Measurements from ENCODE around the gene TUBA4B.

TUBA4B gene

DNA sequence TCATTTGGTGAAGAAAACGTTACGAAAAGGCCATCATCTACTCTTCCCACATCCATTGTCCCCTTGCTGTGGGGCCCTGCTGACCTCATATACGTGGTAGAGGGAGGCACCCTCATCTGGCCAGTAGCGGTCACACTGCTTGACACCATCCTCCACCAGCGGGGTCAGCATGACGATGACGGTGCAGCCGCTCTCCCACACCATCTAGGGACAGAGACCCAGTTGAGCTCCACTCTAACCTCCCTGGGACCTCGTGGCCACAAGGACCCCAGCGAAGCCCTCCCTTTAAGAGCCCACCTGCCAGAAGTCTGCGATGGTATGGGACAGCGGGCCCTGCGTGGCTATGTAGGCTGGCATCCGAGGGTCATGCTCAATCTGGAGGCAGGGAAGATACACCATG, 43.1 kb downstream of the TUBA4B start:
- TF ChIP-seq OSR1 (CRISPR knock-in tag; IDR thresholded peaks at IDR 0.05) (no peak), ZFP3 (CRISPR knock-in tag; IDR thresholded peaks at IDR 0.05) (no peak), TOX (CRISPR knock-in tag; IDR thresholded peaks at IDR 0.05; ENCODE audit: borderline replicate concordance) (no peak), CSDC2 (CRISPR knock-in tag; IDR thresholded peaks at IDR 0.05) (no peak), ARNTL (CRISPR knock-in tag; IDR thresholded peaks at IDR 0.05; ENCODE audit: borderline replicate concordance, low read depth) (no peak), PPARA (CRISPR knock-in tag; IDR thresholded peaks at IDR 0.05; ENCODE audit: borderline replicate concordance) (no peak), TCF4 (CRISPR knock-in tag; IDR thresholded peaks at IDR 0.05; ENCODE audit: borderline replicate concordance) (no peak), ZNF8 (CRISPR knock-in tag; IDR thresholded peaks at IDR 0.05) (no peak), ZFP30 (CRISPR knock-in tag; IDR thresholded peaks at IDR 0.05) (no peak), GLIS3 (CRISPR knock-in tag; IDR thresholded peaks at IDR 0.05) (no peak)
- TF ChIP-seq, protein P1, sequence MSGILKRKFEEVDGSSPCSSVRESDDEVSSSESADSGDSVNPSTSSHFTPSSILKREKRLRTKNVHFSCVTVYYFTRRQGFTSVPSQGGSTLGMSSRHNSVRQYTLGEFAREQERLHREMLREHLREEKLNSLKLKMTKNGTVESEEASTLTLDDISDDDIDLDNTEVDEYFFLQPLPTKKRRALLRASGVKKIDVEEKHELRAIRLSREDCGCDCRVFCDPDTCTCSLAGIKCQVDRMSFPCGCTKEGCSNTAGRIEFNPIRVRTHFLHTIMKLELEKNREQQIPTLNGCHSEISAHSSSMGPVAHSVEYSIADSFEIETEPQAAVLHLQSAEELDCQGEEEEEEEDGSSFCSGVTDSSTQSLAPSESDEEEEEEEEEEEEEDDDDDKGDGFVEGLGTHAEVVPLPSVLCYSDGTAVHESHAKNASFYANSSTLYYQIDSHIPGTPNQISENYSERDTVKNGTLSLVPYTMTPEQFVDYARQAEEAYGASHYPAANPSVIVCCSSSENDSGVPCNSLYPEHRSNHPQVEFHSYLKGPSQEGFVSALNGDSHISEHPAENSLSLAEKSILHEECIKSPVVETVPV (CRISPR knock-in tag; IDR thresholded peaks at IDR 0.05): no peak
- TF ChIP-seq, protein P2, sequence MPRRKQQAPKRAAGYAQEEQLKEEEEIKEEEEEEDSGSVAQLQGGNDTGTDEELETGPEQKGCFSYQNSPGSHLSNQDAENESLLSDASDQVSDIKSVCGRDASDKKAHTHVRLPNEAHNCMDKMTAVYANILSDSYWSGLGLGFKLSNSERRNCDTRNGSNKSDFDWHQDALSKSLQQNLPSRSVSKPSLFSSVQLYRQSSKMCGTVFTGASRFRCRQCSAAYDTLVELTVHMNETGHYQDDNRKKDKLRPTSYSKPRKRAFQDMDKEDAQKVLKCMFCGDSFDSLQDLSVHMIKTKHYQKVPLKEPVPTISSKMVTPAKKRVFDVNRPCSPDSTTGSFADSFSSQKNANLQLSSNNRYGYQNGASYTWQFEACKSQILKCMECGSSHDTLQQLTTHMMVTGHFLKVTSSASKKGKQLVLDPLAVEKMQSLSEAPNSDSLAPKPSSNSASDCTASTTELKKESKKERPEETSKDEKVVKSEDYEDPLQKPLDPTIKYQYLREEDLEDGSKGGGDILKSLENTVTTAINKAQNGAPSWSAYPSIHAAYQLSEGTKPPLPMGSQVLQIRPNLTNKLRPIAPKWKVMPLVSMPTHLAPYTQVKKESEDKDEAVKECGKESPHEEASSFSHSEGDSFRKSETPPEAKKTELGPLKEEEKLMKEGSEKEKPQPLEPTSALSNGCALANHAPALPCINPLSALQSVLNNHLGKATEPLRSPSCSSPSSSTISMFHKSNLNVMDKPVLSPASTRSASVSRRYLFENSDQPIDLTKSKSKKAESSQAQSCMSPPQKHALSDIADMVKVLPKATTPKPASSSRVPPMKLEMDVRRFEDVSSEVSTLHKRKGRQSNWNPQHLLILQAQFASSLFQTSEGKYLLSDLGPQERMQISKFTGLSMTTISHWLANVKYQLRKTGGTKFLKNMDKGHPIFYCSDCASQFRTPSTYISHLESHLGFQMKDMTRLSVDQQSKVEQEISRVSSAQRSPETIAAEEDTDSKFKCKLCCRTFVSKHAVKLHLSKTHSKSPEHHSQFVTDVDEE (CRISPR knock-in tag; IDR thresholded peaks at IDR 0.05): no peak
- TF ChIP-seq, protein P3, sequence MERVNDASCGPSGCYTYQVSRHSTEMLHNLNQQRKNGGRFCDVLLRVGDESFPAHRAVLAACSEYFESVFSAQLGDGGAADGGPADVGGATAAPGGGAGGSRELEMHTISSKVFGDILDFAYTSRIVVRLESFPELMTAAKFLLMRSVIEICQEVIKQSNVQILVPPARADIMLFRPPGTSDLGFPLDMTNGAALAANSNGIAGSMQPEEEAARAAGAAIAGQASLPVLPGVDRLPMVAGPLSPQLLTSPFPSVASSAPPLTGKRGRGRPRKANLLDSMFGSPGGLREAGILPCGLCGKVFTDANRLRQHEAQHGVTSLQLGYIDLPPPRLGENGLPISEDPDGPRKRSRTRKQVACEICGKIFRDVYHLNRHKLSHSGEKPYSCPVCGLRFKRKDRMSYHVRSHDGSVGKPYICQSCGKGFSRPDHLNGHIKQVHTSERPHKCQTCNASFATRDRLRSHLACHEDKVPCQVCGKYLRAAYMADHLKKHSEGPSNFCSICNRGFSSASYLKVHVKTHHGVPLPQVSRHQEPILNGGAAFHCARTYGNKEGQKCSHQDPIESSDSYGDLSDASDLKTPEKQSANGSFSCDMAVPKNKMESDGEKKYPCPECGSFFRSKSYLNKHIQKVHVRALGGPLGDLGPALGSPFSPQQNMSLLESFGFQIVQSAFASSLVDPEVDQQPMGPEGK (CRISPR knock-in tag; IDR thresholded peaks at IDR 0.05; ENCODE audit: borderline replicate concordance): no peak
- TF ChIP-seq, protein P4, sequence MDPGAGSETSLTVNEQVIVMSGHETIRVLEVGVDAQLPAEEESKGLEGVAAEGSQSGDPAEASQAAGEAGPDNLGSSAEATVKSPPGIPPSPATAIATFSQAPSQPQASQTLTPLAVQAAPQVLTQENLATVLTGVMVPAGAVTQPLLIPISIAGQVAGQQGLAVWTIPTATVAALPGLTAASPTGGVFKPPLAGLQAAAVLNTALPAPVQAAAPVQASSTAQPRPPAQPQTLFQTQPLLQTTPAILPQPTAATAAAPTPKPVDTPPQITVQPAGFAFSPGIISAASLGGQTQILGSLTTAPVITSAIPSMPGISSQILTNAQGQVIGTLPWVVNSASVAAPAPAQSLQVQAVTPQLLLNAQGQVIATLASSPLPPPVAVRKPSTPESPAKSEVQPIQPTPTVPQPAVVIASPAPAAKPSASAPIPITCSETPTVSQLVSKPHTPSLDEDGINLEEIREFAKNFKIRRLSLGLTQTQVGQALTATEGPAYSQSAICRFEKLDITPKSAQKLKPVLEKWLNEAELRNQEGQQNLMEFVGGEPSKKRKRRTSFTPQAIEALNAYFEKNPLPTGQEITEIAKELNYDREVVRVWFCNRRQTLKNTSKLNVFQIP (CRISPR knock-in tag; IDR thresholded peaks at IDR 0.05; ENCODE audit: borderline replicate concordance, low read depth): no peak
- ATAC-seq: no peak

DNA sequence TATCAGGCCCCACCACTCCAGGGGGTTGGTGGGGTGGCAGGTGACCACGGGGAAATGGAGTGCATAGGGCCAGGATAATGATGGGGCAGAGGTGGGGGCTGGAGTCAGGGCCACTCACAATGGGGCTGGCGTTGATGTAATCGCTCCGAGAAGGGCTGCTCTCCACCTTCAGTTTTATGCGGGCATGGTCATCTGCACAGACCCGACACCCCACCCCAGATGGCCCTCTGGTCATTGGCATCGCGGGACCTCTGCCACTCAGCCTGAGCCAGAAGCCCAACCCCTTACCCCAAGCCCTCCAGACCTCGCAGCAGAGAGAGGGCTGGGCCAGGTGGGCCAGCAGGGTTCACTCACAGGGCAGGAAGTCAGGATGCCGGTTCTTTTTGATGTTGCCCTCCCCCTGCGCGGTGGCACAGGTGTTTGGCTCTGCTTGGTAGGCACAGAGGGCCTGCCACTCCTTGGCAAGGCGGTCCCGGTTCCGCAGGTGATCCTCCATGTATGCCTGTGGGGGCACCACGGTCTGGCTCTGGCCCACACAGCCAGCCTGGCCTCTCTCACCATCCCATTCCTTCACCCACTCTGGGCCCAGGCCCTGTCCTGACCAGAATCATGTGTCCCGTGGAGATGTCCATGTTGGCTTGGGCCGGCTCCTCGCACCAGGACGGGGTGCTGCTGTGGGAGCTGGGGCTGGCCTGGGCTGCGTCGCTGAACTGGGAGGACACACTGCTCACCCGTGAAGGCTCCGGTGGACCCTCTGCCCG, 43.8 kb downstream of the TUBA4B start:
- no peak for ATAC-seq
- TF ChIP-seq, protein P2 (CRISPR knock-in tag; IDR thresholded peaks at IDR 0.05): no peak
- TF ChIP-seq PPARA (CRISPR knock-in tag; IDR thresholded peaks at IDR 0.05; ENCODE audit: borderline replicate concordance): no peak

DNA sequence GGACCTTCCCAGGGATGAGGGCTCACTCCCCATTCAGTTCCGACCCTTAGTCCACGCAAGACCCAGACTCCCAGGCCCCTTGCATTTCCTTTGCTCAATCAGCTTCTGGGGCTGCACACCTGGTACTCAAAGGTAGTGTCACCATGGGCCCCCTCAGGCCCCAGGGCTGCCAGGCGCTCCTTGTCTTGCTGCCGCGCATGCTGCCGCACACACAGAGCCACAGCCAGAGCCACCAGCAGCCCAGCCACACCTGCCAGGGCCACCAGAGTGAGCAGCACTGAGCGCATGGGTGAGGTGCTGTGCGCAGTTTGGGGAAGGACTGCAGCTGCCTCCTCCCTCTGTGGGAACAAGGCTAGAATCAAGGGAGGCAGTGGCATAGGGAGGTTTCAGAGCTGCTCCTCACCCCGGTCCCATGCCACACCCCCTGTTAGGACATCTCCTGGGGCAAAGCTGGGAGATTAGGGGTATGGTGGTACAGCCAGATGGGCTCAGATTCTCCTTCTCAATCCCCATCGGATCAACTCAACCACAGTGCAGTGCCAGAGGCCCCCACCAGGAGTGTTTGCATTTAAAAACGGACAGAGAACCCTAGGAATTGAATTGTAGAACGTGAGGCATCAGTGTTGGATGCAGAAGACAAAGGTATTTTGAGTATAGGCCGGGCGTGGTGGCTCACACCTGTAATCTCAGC, 44.9 kb downstream of the TUBA4B start:
- peak; percentile 10; the same call in 1 of the 3 replicates for ATAC-seq
- TF ChIP-seq CSDC2 (CRISPR knock-in tag; IDR thresholded peaks at IDR 0.05): no peak
- no peak for TF ChIP-seq ZFP3 (CRISPR knock-in tag; IDR thresholded peaks at IDR 0.05)
- no peak for TF ChIP-seq TCF4 (CRISPR knock-in tag; IDR thresholded peaks at IDR 0.05; ENCODE audit: borderline replicate concordance)
- TF ChIP-seq, protein P2 (CRISPR knock-in tag; IDR thresholded peaks at IDR 0.05): no peak
- no peak for TF ChIP-seq GLIS3 (CRISPR knock-in tag; IDR thresholded peaks at IDR 0.05)
- TF ChIP-seq, protein P4 (CRISPR knock-in tag; IDR thresholded peaks at IDR 0.05; ENCODE audit: borderline replicate concordance, low read depth): no peak
- no peak for TF ChIP-seq ARNTL (CRISPR knock-in tag; IDR thresholded peaks at IDR 0.05; ENCODE audit: borderline replicate concordance, low read depth)
- TF ChIP-seq, protein P5, sequence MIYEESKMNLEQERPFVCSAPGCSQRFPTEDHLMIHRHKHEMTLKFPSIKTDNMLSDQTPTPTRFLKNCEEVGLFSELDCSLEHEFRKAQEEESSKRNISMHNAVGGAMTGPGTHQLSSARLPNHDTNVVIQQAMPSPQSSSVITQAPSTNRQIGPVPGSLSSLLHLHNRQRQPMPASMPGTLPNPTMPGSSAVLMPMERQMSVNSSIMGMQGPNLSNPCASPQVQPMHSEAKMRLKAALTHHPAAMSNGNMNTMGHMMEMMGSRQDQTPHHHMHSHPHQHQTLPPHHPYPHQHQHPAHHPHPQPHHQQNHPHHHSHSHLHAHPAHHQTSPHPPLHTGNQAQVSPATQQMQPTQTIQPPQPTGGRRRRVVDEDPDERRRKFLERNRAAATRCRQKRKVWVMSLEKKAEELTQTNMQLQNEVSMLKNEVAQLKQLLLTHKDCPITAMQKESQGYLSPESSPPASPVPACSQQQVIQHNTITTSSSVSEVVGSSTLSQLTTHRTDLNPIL (CRISPR knock-in tag; IDR thresholded peaks at IDR 0.05; ENCODE audit: low read depth): no peak
- TF ChIP-seq PPARA (CRISPR knock-in tag; IDR thresholded peaks at IDR 0.05; ENCODE audit: borderline replicate concordance): no peak
- no peak for TF ChIP-seq BACH2 (CRISPR knock-in tag; IDR thresholded peaks at IDR 0.05; ENCODE audit: borderline replicate concordance)
